Measurements from ENCODE around the gene EXTL2.

DNA sequence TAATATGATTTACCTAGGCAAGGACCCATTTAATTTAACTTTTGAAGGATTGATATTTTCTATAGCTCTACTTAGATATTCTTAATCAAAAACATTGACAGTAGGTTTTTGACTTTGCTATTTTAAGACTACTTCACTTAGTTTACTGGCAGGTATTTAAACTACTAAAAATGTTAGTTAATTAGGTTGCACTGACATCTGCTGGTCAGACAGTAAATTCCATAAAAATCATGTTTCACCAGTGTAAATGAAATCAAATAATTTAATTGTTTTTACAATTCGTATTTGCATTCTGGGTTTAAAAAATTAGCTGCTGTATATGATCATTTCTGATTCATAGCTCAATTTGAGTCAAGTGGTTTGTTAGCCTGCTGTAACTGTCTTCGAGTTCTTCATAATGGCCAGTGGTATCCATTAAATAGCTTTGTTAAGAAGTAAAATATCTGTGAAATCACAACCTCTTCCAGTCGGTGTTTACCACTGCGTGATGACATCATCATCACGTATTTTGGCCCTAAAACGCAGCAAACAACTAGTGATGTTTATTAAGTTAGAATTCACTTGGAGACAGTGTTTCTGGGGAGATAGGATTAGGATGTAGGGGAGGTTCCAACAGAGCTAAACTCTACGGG lies 26.2 kb downstream of the EXTL2 start:
- TF ChIP-seq EP300 (IDR thresholded peaks at IDR 0.05; ENCODE audit: low read length) (no peak), TAF1 (IDR thresholded peaks at IDR 0.05; ENCODE audit: control insufficient read depth, extremely low read depth, insufficient read depth, low read length, severe bottlenecking) (no peak), RCOR1 (IDR thresholded peaks at IDR 0.05; ENCODE audit: borderline replicate concordance in 1 of 2, low read depth in 2 of 2, low read length in 2 of 2) (no peak), ZNF282 (CRISPR knock-in tag; IDR thresholded peaks at IDR 0.05) (no peak), RUNX1 (IDR thresholded peaks at IDR 0.05; ENCODE audit: low read depth) (no peak), POLR2AphosphoS2 (IDR thresholded peaks at IDR 0.05; ENCODE audit: low read length) (no peak), GABPA (tag; conservative IDR thresholded peaks at IDR 0.05; ENCODE audit: low read depth) (no peak), CEBPB (tag; IDR thresholded peaks at IDR 0.05) (no peak), ZKSCAN1 (IDR thresholded peaks at IDR 0.05; ENCODE audit: low read depth, low read length) (no peak), ZBTB8A (IDR thresholded peaks at IDR 0.05; ENCODE audit: partially characterized antibody) (no peak)
- TF ChIP-seq, protein P1, sequence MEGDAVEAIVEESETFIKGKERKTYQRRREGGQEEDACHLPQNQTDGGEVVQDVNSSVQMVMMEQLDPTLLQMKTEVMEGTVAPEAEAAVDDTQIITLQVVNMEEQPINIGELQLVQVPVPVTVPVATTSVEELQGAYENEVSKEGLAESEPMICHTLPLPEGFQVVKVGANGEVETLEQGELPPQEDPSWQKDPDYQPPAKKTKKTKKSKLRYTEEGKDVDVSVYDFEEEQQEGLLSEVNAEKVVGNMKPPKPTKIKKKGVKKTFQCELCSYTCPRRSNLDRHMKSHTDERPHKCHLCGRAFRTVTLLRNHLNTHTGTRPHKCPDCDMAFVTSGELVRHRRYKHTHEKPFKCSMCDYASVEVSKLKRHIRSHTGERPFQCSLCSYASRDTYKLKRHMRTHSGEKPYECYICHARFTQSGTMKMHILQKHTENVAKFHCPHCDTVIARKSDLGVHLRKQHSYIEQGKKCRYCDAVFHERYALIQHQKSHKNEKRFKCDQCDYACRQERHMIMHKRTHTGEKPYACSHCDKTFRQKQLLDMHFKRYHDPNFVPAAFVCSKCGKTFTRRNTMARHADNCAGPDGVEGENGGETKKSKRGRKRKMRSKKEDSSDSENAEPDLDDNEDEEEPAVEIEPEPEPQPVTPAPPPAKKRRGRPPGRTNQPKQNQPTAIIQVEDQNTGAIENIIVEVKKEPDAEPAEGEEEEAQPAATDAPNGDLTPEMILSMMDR (IDR thresholded peaks at IDR 0.05 in 2 of 3, conservative IDR thresholded peaks at IDR 0.05 in 1 of 3; ENCODE audit: insufficient read depth in 2 of 3, low read depth in 1 of 3, low read length in 3 of 3) = peak in 2 of 3 experiments; percentile 26 to 81; a peak in 4 of 6 replicates
- TF ChIP-seq, protein P2, sequence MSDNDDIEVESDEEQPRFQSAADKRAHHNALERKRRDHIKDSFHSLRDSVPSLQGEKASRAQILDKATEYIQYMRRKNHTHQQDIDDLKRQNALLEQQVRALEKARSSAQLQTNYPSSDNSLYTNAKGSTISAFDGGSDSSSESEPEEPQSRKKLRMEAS (CRISPR knock-in tag; IDR thresholded peaks at IDR 0.05) = no peak
